HG03378 (cell line): ENCODE results near the gene TNPO3.
A peak's percentile ranks its signal among the peaks of the same experiment; 100 is the strongest.
"Not testable (repeated sequence)": the region's sequence is repeated elsewhere in the genome, so short reads cannot be mapped to it uniquely, and the experiment has no call there.

ENCODE experiments used
- ATAC-seq: cut with Tn5 transposase; IDR thresholded peaks from one replicate; pipeline ENCODE4 v1.9.1; 2021; ENCODE audit warnings: mild to moderate bottlenecking, moderate library complexity; ENCODE audit not compliant: unreplicated experiment

TNPO3 gene

GRCh38 chr7:128968624-128969023, 86.3 kb downstream of the TNPO3 start:
- no peak for ATAC-seq

GRCh38 chr7:128963327-128963757, 91.6 kb downstream of the TNPO3 start:
- ATAC-seq = peak; percentile 76

GRCh38 chr7:128962899-128963298, 92.0 kb downstream of the TNPO3 start:
- peak; percentile 11 for ATAC-seq

GRCh38 chr7:128961030-128961659, 93.8 kb downstream of the TNPO3 start:
- no peak for ATAC-seq

GRCh38 chr7:128959296-128959695, 95.6 kb downstream of the TNPO3 start:
- no peak for ATAC-seq

GRCh38 chr7:128955981-128956380, 98.9 kb downstream of the TNPO3 start:
- no peak for ATAC-seq

GRCh38 chr7:128954830-128955802, 99.8 kb downstream of the TNPO3 start:
- no peak for ATAC-seq

- ATAC-seq = no peak
Observed at GRCh38 chr7:128954150-128954549, 100.8 kb downstream of the TNPO3 start.

- ATAC-seq = no peak
Observed at GRCh38 chr7:128951296-128951695, 103.6 kb downstream of the TNPO3 start.

GRCh38 chr7:128948976-128949760, 105.7 kb downstream of the TNPO3 start:
- no peak for ATAC-seq

GRCh38 chr7:128948312-128948973, 106.5 kb downstream of the TNPO3 start:
- no peak for ATAC-seq

GRCh38 chr7:128947854-128948253, 107.1 kb downstream of the TNPO3 start:
- no peak for ATAC-seq

- ATAC-seq = no peak
Observed at GRCh38 chr7:128946936-128947830, 107.7 kb downstream of the TNPO3 start.

GRCh38 chr7:128945668-128946366, 109.1 kb downstream of the TNPO3 start:
- ATAC-seq = no peak

- no peak for ATAC-seq
Observed at GRCh38 chr7:128944487-128945236, 110.2 kb downstream of the TNPO3 start.

- ATAC-seq = not testable (repeated sequence)
Observed at GRCh38 chr7:128943251-128943650, 111.7 kb downstream of the TNPO3 start.

GRCh38 chr7:128941946-128942526, 112.9 kb downstream of the TNPO3 start:
- no peak for ATAC-seq

GRCh38 chr7:128941323-128941890, 113.5 kb downstream of the TNPO3 start:
- no peak for ATAC-seq
